ENCODE results near the gene PRDM2.
A peak's percentile ranks its signal among the peaks of the same experiment; 100 is the strongest.

DNA sequence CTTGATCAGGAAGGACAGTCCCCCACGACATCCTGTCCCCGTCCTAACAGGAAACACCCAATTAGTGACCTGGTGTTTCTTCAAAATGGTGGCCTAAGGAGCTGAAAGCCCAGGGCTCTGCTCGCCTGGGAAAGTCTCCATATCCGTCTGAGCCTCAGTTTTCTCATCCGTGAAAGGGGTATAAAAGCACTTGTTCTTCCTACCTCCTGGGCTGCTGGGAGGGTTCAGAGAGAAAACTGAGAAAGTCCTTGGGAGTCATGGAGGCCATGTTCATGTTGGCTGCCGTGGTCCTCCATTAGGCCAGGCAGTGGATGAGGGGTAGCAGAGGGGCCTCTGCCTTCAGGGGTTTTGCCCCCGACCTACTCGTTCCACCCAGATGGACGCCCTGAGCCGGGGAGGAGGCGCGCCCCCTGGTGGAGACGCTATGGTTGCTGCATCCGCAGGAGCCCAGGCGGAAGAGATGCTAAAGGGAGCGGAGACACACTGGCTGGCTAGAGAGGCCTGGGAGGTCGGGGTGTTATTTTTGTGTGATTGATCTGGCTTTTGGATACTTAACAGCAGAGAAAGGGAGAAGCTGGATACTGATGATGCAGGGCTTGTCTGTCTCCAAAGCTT lies 113.5 kb downstream of the PRDM2 start:
- no peak for TF ChIP-seq POLR2A (IDR thresholded peaks at IDR 0.05; ENCODE audit: extremely low read depth, insufficient read length)
- TF ChIP-seq, protein P1, sequence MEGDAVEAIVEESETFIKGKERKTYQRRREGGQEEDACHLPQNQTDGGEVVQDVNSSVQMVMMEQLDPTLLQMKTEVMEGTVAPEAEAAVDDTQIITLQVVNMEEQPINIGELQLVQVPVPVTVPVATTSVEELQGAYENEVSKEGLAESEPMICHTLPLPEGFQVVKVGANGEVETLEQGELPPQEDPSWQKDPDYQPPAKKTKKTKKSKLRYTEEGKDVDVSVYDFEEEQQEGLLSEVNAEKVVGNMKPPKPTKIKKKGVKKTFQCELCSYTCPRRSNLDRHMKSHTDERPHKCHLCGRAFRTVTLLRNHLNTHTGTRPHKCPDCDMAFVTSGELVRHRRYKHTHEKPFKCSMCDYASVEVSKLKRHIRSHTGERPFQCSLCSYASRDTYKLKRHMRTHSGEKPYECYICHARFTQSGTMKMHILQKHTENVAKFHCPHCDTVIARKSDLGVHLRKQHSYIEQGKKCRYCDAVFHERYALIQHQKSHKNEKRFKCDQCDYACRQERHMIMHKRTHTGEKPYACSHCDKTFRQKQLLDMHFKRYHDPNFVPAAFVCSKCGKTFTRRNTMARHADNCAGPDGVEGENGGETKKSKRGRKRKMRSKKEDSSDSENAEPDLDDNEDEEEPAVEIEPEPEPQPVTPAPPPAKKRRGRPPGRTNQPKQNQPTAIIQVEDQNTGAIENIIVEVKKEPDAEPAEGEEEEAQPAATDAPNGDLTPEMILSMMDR (IDR thresholded peaks at IDR 0.05; ENCODE audit: low read depth, low read length), result peak; percentile 40

All from NB4 (cell line).